GM23338 (cell line): ENCODE results near the gene GFAP. TPM values are rescaled to one million over a fixed set of nuclear protein-coding genes. Genes with fewer than 3 reads are reported as not detected.

ENCODE experiments used
- ATAC-seq: fragments of 200-7000 bp; cut with Tn5 transposase; 3 replicates; pipeline ENCODE4 v1.9.1; 2020
- DNase-seq: peaks from one replicate; pipeline ENCODE4 v3.0.0-alpha.2; 2015; ENCODE audit warnings: low spot score
- H2AFZ ChIP-seq: fragments of 200-600 bp; sonication (generic); 2 replicates; pipeline ENCODE4 v1.8.0; 2016; ENCODE audit warnings: antibody characterized with exemption, mild to moderate bottlenecking, moderate library complexity
- H3F3A ChIP-seq: fragments of 200-600 bp; sonication (generic); replicated peaks from 2 replicates; pipeline ENCODE4 v1.8.0; 2017; ENCODE audit warnings: antibody characterized with exemption, mixed run types, low read depth
- H3K27ac ChIP-seq: fragments of 200-600 bp; sonication (generic); 2 replicates; pipeline ENCODE4 v1.6.1; 2016; ENCODE audit warnings: low read depth
- H3K27me3 ChIP-seq: fragments of 200-600 bp; sonication (generic); 2 replicates; pipeline ENCODE4 v1.8.0; 2016; ENCODE audit warnings: mild to moderate bottlenecking, mixed run types, moderate library complexity; ENCODE audit not compliant: insufficient read depth
- H3K36me3 ChIP-seq: fragments of 200-600 bp; sonication (generic); 2 replicates; pipeline ENCODE4 v1.8.0; 2016; ENCODE audit warnings: mild to moderate bottlenecking; ENCODE audit not compliant: insufficient read depth
- H3K4me1 ChIP-seq: fragments of 200-600 bp; sonication (generic); 2 replicates; pipeline ENCODE4 v1.8.0; 2016; ENCODE audit warnings: mild to moderate bottlenecking, moderate library complexity; ENCODE audit not compliant: insufficient read depth
- H3K4me2 ChIP-seq: fragments of 200-600 bp; sonication (generic); 2 replicates; pipeline ENCODE4 v1.7.1; 2017; ENCODE audit warnings: mixed run types
- H3K4me3 ChIP-seq: fragments of 200-600 bp; sonication (generic); 2 replicates; pipeline ENCODE4 v1.6.1; 2016; ENCODE audit warnings: mixed run types
- H3K79me2 ChIP-seq: fragments of 200-600 bp; sonication (generic); replicated peaks from 2 replicates; pipeline ENCODE4 v1.8.0; 2017; ENCODE audit warnings: mild to moderate bottlenecking; ENCODE audit not compliant: insufficient read depth
- H3K9me2 ChIP-seq: fragments of 200-600 bp; sonication (generic); 2 replicates; pipeline ENCODE4 v1.8.0; 2017; ENCODE audit not compliant: insufficient read depth
- H4K20me1 ChIP-seq: fragments of 200-600 bp; sonication (generic); replicated peaks from 2 replicates; pipeline ENCODE4 v1.8.0; 2017; ENCODE audit warnings: mild to moderate bottlenecking; ENCODE audit not compliant: insufficient read depth
- H3K27ac Mint-ChIP-seq: 2 replicates; pipeline ENCODE4 v1.8.0; 2020; ENCODE audit warnings: inconsistent platforms, mild to moderate bottlenecking, moderate library complexity, mixed read lengths
- H3K27me3 Mint-ChIP-seq: 3 replicates; pipeline ENCODE4 v1.8.0; 2022; ENCODE audit warnings: low read depth, mild to moderate bottlenecking, moderate library complexity, mixed read lengths, inconsistent platforms; ENCODE audit not compliant: insufficient read depth, poor library complexity
- H3K36me3 Mint-ChIP-seq: 3 replicates; pipeline ENCODE4 v1.8.0; 2021; ENCODE audit warnings: low read depth, mild to moderate bottlenecking, inconsistent platforms, moderate library complexity, mixed read lengths
- H3K4me1 Mint-ChIP-seq: 3 replicates; pipeline ENCODE4 v1.8.0; 2020; ENCODE audit warnings: mild to moderate bottlenecking, inconsistent platforms, mixed read lengths
- H3K4me3 Mint-ChIP-seq: 3 replicates; pipeline ENCODE4 v1.8.0; 2021; ENCODE audit warnings: moderate library complexity, mild to moderate bottlenecking, inconsistent platforms, mixed read lengths
- H3K9me3 Mint-ChIP-seq: 3 replicates; pipeline ENCODE4 v1.8.0; 2020; ENCODE audit warnings: moderate library complexity, mild to moderate bottlenecking, inconsistent platforms, mixed read lengths
- CREB1 ChIP-seq: fragments of 250-450 bp; sonication (Bioruptor Pico); IDR thresholded peaks from 2 replicates; pipeline ENCODE4 v1.5.0; 2020; ENCODE audit warnings: low read depth, mild to moderate bottlenecking, moderate library complexity
- CTCF ChIP-seq, 2 experiments: fragments of 200-600 bp in 1 of 2; sonication (generic) in 1 of 2; conservative IDR thresholded peaks; 2 replicates each; pipeline versions ENCODE4 v1.5.1 to v1.6.1; 2016 to 2017; ENCODE audit warnings: antibody characterized with exemption in 2 of 2, low read depth in 2 of 2, mild to moderate bottlenecking in 2 of 2, moderate library complexity in 1 of 2
- EZH2 ChIP-seq: fragments of 200-600 bp; sonication (generic); IDR thresholded peaks from one replicate; pipeline ENCODE4 v1.8.0; 2017; ENCODE audit warnings: antibody characterized with exemption, mild to moderate bottlenecking, low read depth; ENCODE audit not compliant: unreplicated experiment
- EZH2phosphoT487 ChIP-seq: fragments of 200-600 bp; sonication (generic); IDR thresholded peaks from one replicate; pipeline ENCODE4 v1.8.1; 2018; ENCODE audit warnings: antibody characterized with exemption; ENCODE audit not compliant: unreplicated experiment
- JUNB ChIP-seq: IDR thresholded peaks from one replicate; pipeline ENCODE4 v1.6.1; 2016; ENCODE audit warnings: antibody characterized with exemption; ENCODE audit not compliant: unreplicated experiment
- NANOG ChIP-seq: IDR thresholded peaks from 2 replicates; pipeline ENCODE4 v1.6.1; 2016; ENCODE audit warnings: antibody characterized with exemption, borderline replicate concordance
- POLR2AphosphoS5 ChIP-seq: IDR thresholded peaks from 2 replicates; pipeline ENCODE4 v1.6.1; 2016; ENCODE audit warnings: antibody characterized with exemption, low read depth
- STAT1 ChIP-seq: IDR thresholded peaks from one replicate; pipeline ENCODE4 v1.6.1; 2016; ENCODE audit warnings: antibody characterized with exemption; ENCODE audit not compliant: unreplicated experiment
- ZNF114 ChIP-seq: fragments of 250-450 bp; sonication (Bioruptor Pico); IDR thresholded peaks from 2 replicates; pipeline ENCODE4 v1.5.0; 2020; ENCODE audit warnings: mild to moderate bottlenecking, moderate library complexity
- ZNF331 ChIP-seq: fragments of 250-450 bp; sonication (Bioruptor Pico); IDR thresholded peaks from 2 replicates; pipeline ENCODE4 v1.5.0; 2020; ENCODE audit warnings: low read depth, mild to moderate bottlenecking, moderate library complexity
- polyA plus RNA-seq: library from polyadenylated mRNA; unstranded; fragments of >200 nt; fragmentation: Nextera tagmentation; extraction: Ambion mirVana; gene quantifications from 2 replicates; pipeline ENCODE4 v1.2.1, GENCODE V29; 2016
- total RNA-seq: library from RNA; depleted of rRNA; stranded (reverse); fragments of >200 nt; shearing (Covaris generic); gene quantifications from 2 replicates; pipeline ENCODE4 v1.2.3, GENCODE V29; 2014
- TF ChIP-seq, protein P1 (sequence below): IDR thresholded peaks from 2 replicates; pipeline ENCODE4 v1.6.1; 2016; ENCODE audit warnings: antibody characterized with exemption
- TF ChIP-seq, protein P2 (sequence below): IDR thresholded peaks from one replicate; pipeline ENCODE4 v1.6.1; 2018; ENCODE audit warnings: antibody characterized with exemption; ENCODE audit not compliant: unreplicated experiment
- TF ChIP-seq, protein P3 (sequence below): fragments of 250-450 bp; sonication (Bioruptor Pico); IDR thresholded peaks from 2 replicates; pipeline ENCODE4 v1.5.0; 2020; ENCODE audit warnings: mild to moderate bottlenecking, moderate library complexity

Gene GFAP
- total and polyA plus RNA-seq, 2 experiments from 2014 or later = 0.15 to 5.1 TPM

GRCh38 chr17:44930667-44931066 is 15.4 kb upstream of the GFAP start:
- peaks cover 2% of the 10 kb centered on the region for H3K27me3 Mint-ChIP-seq
- Histone ChIP-seq H3K4me2 (no peak overlapping the region), H3K79me2 (no peaks in the 10 kb centered on the region), H4K20me1 (peaks cover 3% of the 10 kb centered on the region; the same call in 1 of the 2 replicates), H3K27me3 (no peaks in the 10 kb centered on the region), H3K27ac (no peak overlapping the region), H3K9me2 (no peaks in the 10 kb centered on the region), H3K4me3 (no peak overlapping the region), H3F3A (0 out of 2 replicates have a peak, but pooled peaks cover 3% of the 10 kb centered on the region), H3K36me3 (peaks cover 41% of the 10 kb centered on the region), H3K4me1 (no peaks in the 10 kb centered on the region), H2AFZ (no peak overlapping the region)
- no peak overlapping the region for H3K27ac Mint-ChIP-seq
- peaks cover 86% of the 10 kb centered on the region for H3K36me3 Mint-ChIP-seq
- ATAC-seq = no peak
- no peak overlapping the region for H3K4me3 Mint-ChIP-seq
- TF ChIP-seq CTCF (conservative IDR thresholded peaks at IDR 0.05; ENCODE audit: low read depth in 2 of 2) (no peak), JUNB (no peak), ZNF331 (CRISPR knock-in tag) (no peak), EZH2phosphoT487 (no peak), STAT1 (no peak), ZNF114 (no peak), CREB1 (CRISPR knock-in tag) (no peak), EZH2 (no peak), POLR2AphosphoS5 (no peak), NANOG (no peak)
- TF ChIP-seq, protein P1, sequence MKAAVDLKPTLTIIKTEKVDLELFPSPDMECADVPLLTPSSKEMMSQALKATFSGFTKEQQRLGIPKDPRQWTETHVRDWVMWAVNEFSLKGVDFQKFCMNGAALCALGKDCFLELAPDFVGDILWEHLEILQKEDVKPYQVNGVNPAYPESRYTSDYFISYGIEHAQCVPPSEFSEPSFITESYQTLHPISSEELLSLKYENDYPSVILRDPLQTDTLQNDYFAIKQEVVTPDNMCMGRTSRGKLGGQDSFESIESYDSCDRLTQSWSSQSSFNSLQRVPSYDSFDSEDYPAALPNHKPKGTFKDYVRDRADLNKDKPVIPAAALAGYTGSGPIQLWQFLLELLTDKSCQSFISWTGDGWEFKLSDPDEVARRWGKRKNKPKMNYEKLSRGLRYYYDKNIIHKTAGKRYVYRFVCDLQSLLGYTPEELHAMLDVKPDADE = no peak
- TF ChIP-seq, protein P2, sequence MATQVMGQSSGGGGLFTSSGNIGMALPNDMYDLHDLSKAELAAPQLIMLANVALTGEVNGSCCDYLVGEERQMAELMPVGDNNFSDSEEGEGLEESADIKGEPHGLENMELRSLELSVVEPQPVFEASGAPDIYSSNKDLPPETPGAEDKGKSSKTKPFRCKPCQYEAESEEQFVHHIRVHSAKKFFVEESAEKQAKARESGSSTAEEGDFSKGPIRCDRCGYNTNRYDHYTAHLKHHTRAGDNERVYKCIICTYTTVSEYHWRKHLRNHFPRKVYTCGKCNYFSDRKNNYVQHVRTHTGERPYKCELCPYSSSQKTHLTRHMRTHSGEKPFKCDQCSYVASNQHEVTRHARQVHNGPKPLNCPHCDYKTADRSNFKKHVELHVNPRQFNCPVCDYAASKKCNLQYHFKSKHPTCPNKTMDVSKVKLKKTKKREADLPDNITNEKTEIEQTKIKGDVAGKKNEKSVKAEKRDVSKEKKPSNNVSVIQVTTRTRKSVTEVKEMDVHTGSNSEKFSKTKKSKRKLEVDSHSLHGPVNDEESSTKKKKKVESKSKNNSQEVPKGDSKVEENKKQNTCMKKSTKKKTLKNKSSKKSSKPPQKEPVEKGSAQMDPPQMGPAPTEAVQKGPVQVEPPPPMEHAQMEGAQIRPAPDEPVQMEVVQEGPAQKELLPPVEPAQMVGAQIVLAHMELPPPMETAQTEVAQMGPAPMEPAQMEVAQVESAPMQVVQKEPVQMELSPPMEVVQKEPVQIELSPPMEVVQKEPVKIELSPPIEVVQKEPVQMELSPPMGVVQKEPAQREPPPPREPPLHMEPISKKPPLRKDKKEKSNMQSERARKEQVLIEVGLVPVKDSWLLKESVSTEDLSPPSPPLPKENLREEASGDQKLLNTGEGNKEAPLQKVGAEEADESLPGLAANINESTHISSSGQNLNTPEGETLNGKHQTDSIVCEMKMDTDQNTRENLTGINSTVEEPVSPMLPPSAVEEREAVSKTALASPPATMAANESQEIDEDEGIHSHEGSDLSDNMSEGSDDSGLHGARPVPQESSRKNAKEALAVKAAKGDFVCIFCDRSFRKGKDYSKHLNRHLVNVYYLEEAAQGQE = no peak
- TF ChIP-seq, protein P3, sequence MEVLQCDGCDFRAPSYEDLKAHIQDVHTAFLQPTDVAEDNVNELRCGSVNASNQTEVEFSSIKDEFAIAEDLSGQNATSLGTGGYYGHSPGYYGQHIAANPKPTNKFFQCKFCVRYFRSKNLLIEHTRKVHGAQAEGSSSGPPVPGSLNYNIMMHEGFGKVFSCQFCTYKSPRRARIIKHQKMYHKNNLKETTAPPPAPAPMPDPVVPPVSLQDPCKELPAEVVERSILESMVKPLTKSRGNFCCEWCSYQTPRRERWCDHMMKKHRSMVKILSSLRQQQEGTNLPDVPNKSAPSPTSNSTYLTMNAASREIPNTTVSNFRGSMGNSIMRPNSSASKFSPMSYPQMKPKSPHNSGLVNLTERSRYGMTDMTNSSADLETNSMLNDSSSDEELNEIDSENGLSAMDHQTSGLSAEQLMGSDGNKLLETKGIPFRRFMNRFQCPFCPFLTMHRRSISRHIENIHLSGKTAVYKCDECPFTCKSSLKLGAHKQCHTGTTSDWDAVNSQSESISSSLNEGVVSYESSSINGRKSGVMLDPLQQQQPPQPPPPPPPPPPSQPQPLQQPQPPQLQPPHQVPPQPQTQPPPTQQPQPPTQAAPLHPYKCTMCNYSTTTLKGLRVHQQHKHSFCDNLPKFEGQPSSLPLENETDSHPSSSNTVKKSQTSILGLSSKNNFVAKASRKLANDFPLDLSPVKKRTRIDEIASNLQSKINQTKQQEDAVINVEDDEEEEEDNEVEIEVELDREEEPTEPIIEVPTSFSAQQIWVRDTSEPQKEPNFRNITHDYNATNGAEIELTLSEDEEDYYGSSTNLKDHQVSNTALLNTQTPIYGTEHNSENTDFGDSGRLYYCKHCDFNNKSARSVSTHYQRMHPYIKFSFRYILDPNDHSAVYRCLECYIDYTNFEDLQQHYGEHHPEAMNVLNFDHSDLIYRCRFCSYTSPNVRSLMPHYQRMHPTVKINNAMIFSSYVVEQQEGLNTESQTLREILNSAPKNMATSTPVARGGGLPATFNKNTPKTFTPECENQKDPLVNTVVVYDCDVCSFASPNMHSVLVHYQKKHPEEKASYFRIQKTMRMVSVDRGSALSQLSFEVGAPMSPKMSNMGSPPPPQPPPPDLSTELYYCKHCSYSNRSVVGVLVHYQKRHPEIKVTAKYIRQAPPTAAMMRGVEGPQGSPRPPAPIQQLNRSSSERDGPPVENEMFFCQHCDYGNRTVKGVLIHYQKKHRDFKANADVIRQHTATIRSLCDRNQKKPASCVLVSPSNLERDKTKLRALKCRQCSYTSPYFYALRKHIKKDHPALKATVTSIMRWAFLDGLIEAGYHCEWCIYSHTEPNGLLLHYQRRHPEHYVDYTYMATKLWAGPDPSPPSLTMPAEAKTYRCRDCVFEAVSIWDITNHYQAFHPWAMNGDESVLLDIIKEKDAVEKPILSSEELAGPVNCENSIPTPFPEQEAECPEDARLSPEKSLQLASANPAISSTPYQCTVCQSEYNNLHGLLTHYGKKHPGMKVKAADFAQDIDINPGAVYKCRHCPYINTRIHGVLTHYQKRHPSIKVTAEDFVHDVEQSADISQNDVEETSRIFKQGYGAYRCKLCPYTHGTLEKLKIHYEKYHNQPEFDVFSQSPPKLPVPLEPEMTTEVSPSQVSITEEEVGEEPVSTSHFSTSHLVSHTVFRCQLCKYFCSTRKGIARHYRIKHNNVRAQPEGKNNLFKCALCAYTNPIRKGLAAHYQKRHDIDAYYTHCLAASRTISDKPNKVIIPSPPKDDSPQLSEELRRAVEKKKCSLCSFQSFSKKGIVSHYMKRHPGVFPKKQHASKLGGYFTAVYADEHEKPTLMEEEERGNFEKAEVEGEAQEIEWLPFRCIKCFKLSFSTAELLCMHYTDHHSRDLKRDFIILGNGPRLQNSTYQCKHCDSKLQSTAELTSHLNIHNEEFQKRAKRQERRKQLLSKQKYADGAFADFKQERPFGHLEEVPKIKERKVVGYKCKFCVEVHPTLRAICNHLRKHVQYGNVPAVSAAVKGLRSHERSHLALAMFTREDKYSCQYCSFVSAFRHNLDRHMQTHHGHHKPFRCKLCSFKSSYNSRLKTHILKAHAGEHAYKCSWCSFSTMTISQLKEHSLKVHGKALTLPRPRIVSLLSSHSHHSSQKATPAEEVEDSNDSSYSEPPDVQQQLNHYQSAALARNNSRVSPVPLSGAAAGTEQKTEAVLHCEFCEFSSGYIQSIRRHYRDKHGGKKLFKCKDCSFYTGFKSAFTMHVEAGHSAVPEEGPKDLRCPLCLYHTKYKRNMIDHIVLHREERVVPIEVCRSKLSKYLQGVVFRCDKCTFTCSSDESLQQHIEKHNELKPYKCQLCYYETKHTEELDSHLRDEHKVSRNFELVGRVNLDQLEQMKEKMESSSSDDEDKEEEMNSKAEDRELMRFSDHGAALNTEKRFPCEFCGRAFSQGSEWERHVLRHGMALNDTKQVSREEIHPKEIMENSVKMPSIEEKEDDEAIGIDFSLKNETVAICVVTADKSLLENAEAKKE (CRISPR knock-in tag) = no peak
- no peak for DNase-seq
- H3K9me3 Mint-ChIP-seq = no peaks in the 10 kb centered on the region
- no peaks in the 10 kb centered on the region for H3K4me1 Mint-ChIP-seq
